Gastroesophageal sphincter (tissue), 3 donors: ENCODE measurements around the gene MARCKSL1.

Source experiments
- EP300 ChIP-seq: sonication (generic); formaldehyde crosslinking; IDR thresholded peaks from one replicate; pipeline ENCODE4 v1.6.1; 2017; ENCODE audit warnings: antibody characterized with exemption, mild to moderate bottlenecking
- POLR2A ChIP-seq, 2 donors: fragments of 450-650 bp; IDR thresholded peaks; one replicate each; pipeline ENCODE4 v1.6.1; 2017; ENCODE audit warnings: antibody characterized with exemption in 2 of 2, mild to moderate bottlenecking in 2 of 2, moderate library complexity in 1 of 2
- POLR2AphosphoS5 ChIP-seq: sonication (generic); formaldehyde crosslinking; IDR thresholded peaks from one replicate; pipeline ENCODE4 v1.6.1; 2017; ENCODE audit warnings: antibody characterized with exemption
- TF ChIP-seq, protein P1 (sequence below), 4 experiments: fragments of 200-600 bp in 2 of 4; fragments of 450-650 bp in 2 of 4; sonication (generic) in 1 of 4; IDR thresholded peaks; one replicate each; pipeline ENCODE4 v1.5.1; 2017 to 2019; ENCODE audit warnings: antibody characterized with exemption in 4 of 4, mild to moderate bottlenecking in 2 of 4, moderate library complexity in 2 of 4

DNA sequence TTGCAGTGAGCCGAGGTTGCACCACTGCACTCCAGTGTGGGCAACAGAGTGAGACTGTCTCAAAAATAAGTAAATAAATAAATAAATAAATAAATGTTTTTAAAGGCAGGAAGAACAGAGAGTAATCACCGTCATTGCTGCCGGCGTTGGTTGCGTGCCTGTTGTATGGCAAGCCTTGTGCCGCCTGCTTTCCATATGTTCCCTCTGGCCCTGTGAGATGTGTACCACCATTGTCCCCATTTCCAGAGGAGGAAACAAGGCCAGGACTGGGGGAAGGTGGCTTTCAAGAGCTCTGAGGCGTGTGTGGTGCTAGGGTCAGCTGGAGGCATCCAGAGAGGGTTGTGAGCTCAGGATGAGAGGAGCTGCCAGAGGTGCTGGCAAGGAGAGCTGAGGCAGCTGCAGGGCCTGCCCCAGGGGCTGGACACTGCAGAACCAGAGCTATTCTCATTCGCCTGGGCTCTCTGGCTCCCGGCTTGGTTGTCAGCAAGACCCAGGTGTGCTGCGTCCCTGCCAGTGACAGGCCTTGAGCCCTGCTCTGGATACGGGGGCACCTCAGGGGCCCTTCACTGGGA is 5.2 kb upstream of the MARCKSL1 start:
- no peak for TF ChIP-seq POLR2AphosphoS5
- TF ChIP-seq POLR2A (IDR thresholded peaks at IDR 0.05): no peak
- TF ChIP-seq, protein P1, sequence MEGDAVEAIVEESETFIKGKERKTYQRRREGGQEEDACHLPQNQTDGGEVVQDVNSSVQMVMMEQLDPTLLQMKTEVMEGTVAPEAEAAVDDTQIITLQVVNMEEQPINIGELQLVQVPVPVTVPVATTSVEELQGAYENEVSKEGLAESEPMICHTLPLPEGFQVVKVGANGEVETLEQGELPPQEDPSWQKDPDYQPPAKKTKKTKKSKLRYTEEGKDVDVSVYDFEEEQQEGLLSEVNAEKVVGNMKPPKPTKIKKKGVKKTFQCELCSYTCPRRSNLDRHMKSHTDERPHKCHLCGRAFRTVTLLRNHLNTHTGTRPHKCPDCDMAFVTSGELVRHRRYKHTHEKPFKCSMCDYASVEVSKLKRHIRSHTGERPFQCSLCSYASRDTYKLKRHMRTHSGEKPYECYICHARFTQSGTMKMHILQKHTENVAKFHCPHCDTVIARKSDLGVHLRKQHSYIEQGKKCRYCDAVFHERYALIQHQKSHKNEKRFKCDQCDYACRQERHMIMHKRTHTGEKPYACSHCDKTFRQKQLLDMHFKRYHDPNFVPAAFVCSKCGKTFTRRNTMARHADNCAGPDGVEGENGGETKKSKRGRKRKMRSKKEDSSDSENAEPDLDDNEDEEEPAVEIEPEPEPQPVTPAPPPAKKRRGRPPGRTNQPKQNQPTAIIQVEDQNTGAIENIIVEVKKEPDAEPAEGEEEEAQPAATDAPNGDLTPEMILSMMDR (IDR thresholded peaks at IDR 0.05): no peak
- TF ChIP-seq EP300: no peak
